IMR-90 (cell line): ENCODE measurements around the gene ATOSB. TPM values are rescaled to one million over a fixed set of nuclear protein-coding genes. Genes with fewer than 3 reads are reported as not detected.
A peak's percentile ranks its signal among the peaks of the same experiment; 100 is the strongest.

Experiments
- ATAC-seq: fragments of 200-7000 bp; cut with Tn5 transposase; 2 replicates; pipeline ENCODE4 v1.9.1; 2020; ENCODE audit warnings: low read depth, mild to moderate bottlenecking, moderate library complexity
- BruUV-seq: library from RNA; stranded (reverse); fragments of 400-500 nt; replicated peaks from 2 replicates; lab custom pipeline; 2021; lab: Mats Ljungman, UMichigan
- CTCF ChIA-PET: fragments of 300-600 bp; formaldehyde crosslinking; extraction: SDS; loops from one replicate; lab custom pipeline; 2021; ENCODE audit warnings: antibody characterized with exemption; lab: Yijun Ruan, JAX
- POLR2A ChIA-PET: fragments of 300-600 bp; sonication (Branson Sonifier 250); formaldehyde crosslinking; loops from one replicate; lab custom pipeline; 2022; ENCODE audit warnings: antibody characterized with exemption; ENCODE audit not compliant: unreplicated experiment; lab: Charles Lee
- DNase-seq: peaks from one replicate; pipeline ENCODE4 v3.0.0; 2013
- H2AFZ ChIP-seq: replicated peaks from 2 replicates; pipeline ENCODE3; 2013; ENCODE audit warnings: low read length, mild to moderate bottlenecking; ENCODE audit not compliant: poor library complexity
- H2AK5ac ChIP-seq: 2 replicates; pipeline ENCODE4 v1.6.1; 2013; ENCODE audit warnings: low read depth, low read length, inconsistent platforms
- H2AK9ac ChIP-seq: replicated peaks from 2 replicates; pipeline ENCODE3; 2013; ENCODE audit warnings: mild to moderate bottlenecking, low read depth, low read length, moderate library complexity; ENCODE audit not compliant: poor library complexity
- H2BK120ac ChIP-seq: 2 replicates; pipeline ENCODE4 v1.6.1; 2013; ENCODE audit warnings: low read depth, low read length, inconsistent platforms
- H2BK15ac ChIP-seq: 3 replicates; pipeline ENCODE4 v1.6.1; 2013; ENCODE audit warnings: low read depth, low read length, inconsistent platforms
- H2BK20ac ChIP-seq: 2 replicates; pipeline ENCODE4 v1.6.1; 2013; ENCODE audit warnings: low read depth, mild to moderate bottlenecking, inconsistent platforms, low read length, moderate library complexity
- H2BK5ac ChIP-seq: 2 replicates; pipeline ENCODE4 v1.6.1; 2013; ENCODE audit warnings: mild to moderate bottlenecking, low read depth, low read length, inconsistent platforms; ENCODE audit not compliant: poor library complexity, severe bottlenecking
- H3K14ac ChIP-seq: replicated peaks from 2 replicates; pipeline ENCODE4 v1.6.1; 2013; ENCODE audit warnings: low read depth, low read length, inconsistent platforms
- H3K18ac ChIP-seq: 2 replicates; pipeline ENCODE4 v1.6.1; 2013; ENCODE audit warnings: low read depth, low read length, control low read depth
- H3K23ac ChIP-seq: 2 replicates; pipeline ENCODE4 v1.6.1; 2013; ENCODE audit warnings: low read depth, low read length, inconsistent platforms
- H3K27ac ChIP-seq: 2 replicates; pipeline ENCODE4 v1.5.1; 2013; ENCODE audit warnings: mild to moderate bottlenecking, control low read depth, low read length; ENCODE audit not compliant: insufficient read depth
- H3K27me3 ChIP-seq: 2 replicates; pipeline ENCODE4 v1.6.1; 2013; ENCODE audit warnings: low read length; ENCODE audit not compliant: control insufficient read depth, insufficient read depth
- H3K36me3 ChIP-seq: 2 replicates; pipeline ENCODE4 v1.6.1; 2013; ENCODE audit warnings: low read length, mixed read lengths; ENCODE audit not compliant: control insufficient read depth, insufficient read depth
- H3K4ac ChIP-seq: 2 replicates; pipeline ENCODE4 v1.6.1; 2013; ENCODE audit warnings: low read depth, low read length, inconsistent platforms
- H3K4me1 ChIP-seq: 2 replicates; pipeline ENCODE4 v1.6.1; 2013; ENCODE audit warnings: low read length, mixed read lengths; ENCODE audit not compliant: control insufficient read depth, insufficient read depth
- H3K4me2 ChIP-seq: 2 replicates; pipeline ENCODE4 v1.6.1; 2013; ENCODE audit warnings: low read depth, mild to moderate bottlenecking, control low read depth, low read length, moderate library complexity
- H3K4me3 ChIP-seq: 2 replicates; pipeline ENCODE4 v1.5.1; 2013; ENCODE audit warnings: low read depth, mild to moderate bottlenecking, control low read depth, low read length, moderate library complexity; ENCODE audit not compliant: insufficient read depth
- H3K56ac ChIP-seq: 2 replicates; pipeline ENCODE4 v1.6.1; 2013; ENCODE audit warnings: low read length, inconsistent platforms; ENCODE audit not compliant: insufficient read depth; ENCODE audit errors: extremely low read depth
- H3K79me1 ChIP-seq, 2 experiments: 2 replicates each; pipeline ENCODE4 v1.6.1; 2013; ENCODE audit warnings: low read length in 2 of 2, inconsistent platforms in 1 of 2, low read depth in 1 of 2
- H3K9ac ChIP-seq: 2 replicates; pipeline ENCODE4 v1.6.1; 2013; ENCODE audit warnings: low read depth, low read length, control low read depth
- H3K9me1 ChIP-seq: 2 replicates; pipeline ENCODE4 v1.6.1; 2013; ENCODE audit warnings: low read length, inconsistent platforms; ENCODE audit not compliant: insufficient read depth
- H3K9me3 ChIP-seq: 2 replicates; pipeline ENCODE4 v1.6.1; 2013; ENCODE audit warnings: low read length; ENCODE audit not compliant: control insufficient read depth, insufficient read depth
- H4K20me1 ChIP-seq: 2 replicates; pipeline ENCODE4 v1.6.1; 2013; ENCODE audit warnings: low read length, inconsistent platforms; ENCODE audit not compliant: insufficient read depth
- H4K5ac ChIP-seq: 2 replicates; pipeline ENCODE4 v1.6.1; 2013; ENCODE audit warnings: mild to moderate bottlenecking, low read depth, low read length, control low read depth
- H4K8ac ChIP-seq, 2 experiments: 2 replicates each; pipeline ENCODE4 v1.6.1; 2013; ENCODE audit warnings: low read depth in 2 of 2, low read length in 2 of 2, control low read depth in 1 of 2, inconsistent platforms in 1 of 2
- H4K91ac ChIP-seq: 2 replicates; pipeline ENCODE4 v1.6.1; 2013; ENCODE audit warnings: low read depth, low read length, inconsistent platforms; ENCODE audit not compliant: insufficient read depth
- BHLHE40 ChIP-seq: fragments of 150-350 bp; IDR thresholded peaks from 2 replicates; pipeline ENCODE4 v1.6.1; 2016; ENCODE audit warnings: mild to moderate bottlenecking, low read depth, low read length
- CEBPB ChIP-seq: IDR thresholded peaks from 2 replicates; pipeline ENCODE4 v1.6.1; 2012; ENCODE audit warnings: low read depth, low read length, improper control_type of control experiment
- CHD1 ChIP-seq: IDR thresholded peaks from 2 replicates; pipeline ENCODE4 v1.6.1; 2012; ENCODE audit warnings: low read depth, low read length, improper control_type of control experiment
- CTCF ChIP-seq: conservative IDR thresholded peaks from 2 replicates; pipeline ENCODE4 v1.5.1; 2012; ENCODE audit warnings: mild to moderate bottlenecking, low read depth, low read length, improper control_type of control experiment
- ELK1 ChIP-seq: fragments of 150-350 bp; IDR thresholded peaks from 2 replicates; pipeline ENCODE4 v1.6.1; 2016; ENCODE audit warnings: low read depth, mild to moderate bottlenecking, low read length, moderate library complexity, borderline replicate concordance
- FOS ChIP-seq: fragments of 150-350 bp; IDR thresholded peaks from 2 replicates; pipeline ENCODE4 v1.6.1; 2016; ENCODE audit warnings: low read depth, low read length
- MAFK ChIP-seq: IDR thresholded peaks from 2 replicates; pipeline ENCODE4 v1.6.1; 2012; ENCODE audit warnings: low read depth, low read length, improper control_type of control experiment
- MAZ ChIP-seq: IDR thresholded peaks from 2 replicates; pipeline ENCODE4 v1.6.1; 2012; ENCODE audit warnings: low read depth, mild to moderate bottlenecking, low read length, improper control_type of control experiment, moderate library complexity, borderline replicate concordance
- MXI1 ChIP-seq: IDR thresholded peaks from 2 replicates; pipeline ENCODE4 v1.6.1; 2012; ENCODE audit warnings: low read depth, mild to moderate bottlenecking, low read length, moderate library complexity, borderline replicate concordance
- NFE2L2 ChIP-seq: fragments of 150-350 bp; IDR thresholded peaks from 2 replicates; pipeline ENCODE4 v1.6.1; 2016; ENCODE audit warnings: low read depth, mild to moderate bottlenecking, low read length
- RAD21 ChIP-seq: IDR thresholded peaks from 2 replicates; pipeline ENCODE4 v1.6.1; 2012; ENCODE audit warnings: low read length, improper control_type of control experiment
- RCOR1 ChIP-seq: IDR thresholded peaks from 2 replicates; pipeline ENCODE4 v1.6.1; 2012; ENCODE audit warnings: mild to moderate bottlenecking, low read length, improper control_type of control experiment; ENCODE audit not compliant: insufficient replicate concordance
- RFX5 ChIP-seq: IDR thresholded peaks from 2 replicates; pipeline ENCODE4 v1.8.0; 2012; ENCODE audit warnings: low read depth, mild to moderate bottlenecking, low read length, moderate library complexity
- SMC3 ChIP-seq: fragments of 150-350 bp; IDR thresholded peaks from 2 replicates; pipeline ENCODE4 v1.6.1; 2016; ENCODE audit warnings: low read depth, mild to moderate bottlenecking, antibody characterized with exemption, low read length, moderate library complexity
- WGBS, 2 experiments: methylation state at CpG; one replicate each; pipeline versions ENCODE4 v1.1.5 to v1.1.7; 2013; ENCODE audit warnings: missing lambda C conversion rate in 2 of 2; ENCODE audit not compliant: insufficient read length in 1 of 2; ENCODE audit errors: extremely low coverage in 2 of 2; 5-methylcytosine and 5-hydroxymethylcytosine counted together
- dilution Hi-C: fragments of 300-500 bp; cut with HindIII; formaldehyde crosslinking; loops from one replicate; pipeline ENCODE4 v1.14.3; 2018; ENCODE audit warnings: low sequenced_read_pairs; ENCODE audit not compliant: unreplicated experiment
- in situ Hi-C: fragments of 300-500 bp; cut with MboI; formaldehyde crosslinking; loops from 3 replicates; pipeline ENCODE4 v1.14.3; 2019; ENCODE audit warnings: low sequenced_read_pairs, inconsistent platforms, mixed read lengths
- intact Hi-C: fragments of 100-400 bp; cut with micrococcal nuclease; formaldehyde crosslinking; loops from 2 replicates; pipeline ENCODE4 v1.10.0; 2022
- polyA plus RNA-seq, 3 experiments: library from polyadenylated mRNA; depleted of rRNA; stranded (reverse); fragments of >200 nt; gene quantifications; 2 replicates each; pipeline ENCODE4 v1.2.3, GENCODE V29; 2012; ENCODE audit warnings: low replicate concordance in 1 of 3
- total RNA-seq: library from RNA; depleted of rRNA; stranded (reverse); fragments of >200 nt; gene quantifications from 2 replicates; pipeline ENCODE4 v1.2.3, GENCODE V29; 2012

Gene ATOSB
- total and polyA plus RNA-seq, 2 of the 4 experiments (the other 2 are of a cell fraction) = 12.0 to 40.2 TPM

- Histone ChIP-seq H3K36me3 (no peaks in the 10 kb centered on the region), H2BK20ac (no peak overlapping the region), H4K5ac (no peak overlapping the region), H3K27me3 (peaks cover 3% of the 10 kb centered on the region), H2AK9ac (no peak overlapping the region), H3K9ac (peak overlapping the region; percentile 52), H3K27ac (no peak overlapping the region), H2BK120ac (no peak overlapping the region), H3K14ac (no peak overlapping the region), H3K9me3 (no peaks in the 10 kb centered on the region), H3K4me2 (peak overlapping the region; percentile 88), H2AFZ (peak overlapping the region; percentile 91), H2AK5ac (no peak overlapping the region), H4K91ac (no peak overlapping the region), H4K8ac (no peak overlapping the region), H2BK15ac (no peak overlapping the region), H3K23ac (no peak overlapping the region), H3K56ac (no peak overlapping the region), H3K79me1 (peaks cover 8 to 26% of the 10 kb centered on the region in 2 experiments; a peak in 3 of 4 replicates), H3K4me3 (peak overlapping the region; percentile 88), H3K18ac (no peak overlapping the region), H2BK5ac (no peak overlapping the region), H4K20me1 (peaks cover 8% of the 10 kb centered on the region; the same call in 1 of the 2 replicates), H3K4me1 (peaks cover 14% of the 10 kb centered on the region), H3K4ac (no peak overlapping the region), H3K9me1 (no peaks in the 10 kb centered on the region; the same call in 1 of the 2 replicates)
- dilution Hi-C loops (no loop called here), in situ Hi-C loops (loop anchor here (5.0 kb wide), 2 partner anchors 360 to 435 kb away; no protein-coding TSS in a partner anchor), intact Hi-C loops (loop anchor here (1.0 to 5.0 kb wide), 7 partner anchors 45 to 485 kb away; partner anchors contain the start of gene UNC13B)
- ChIA-PET POLR2A (interaction anchor here (0.6 kb wide), 1 partner anchor 142 kb away, joined by 3 read pairs; no protein-coding TSS in a partner anchor), CTCF (interaction anchor here (0.7 to 1.2 kb wide), 10 partner anchors 139 to 437 kb away, joined by 3 to 7 read pairs (median 4); no protein-coding TSS in a partner anchor)
- WGBS, 2 experiments = 15% methylated on average over 19 of the region's 30 CpGs; no CpG with 5 or more reads in 1 of the 2 experiments
- no TSS peak for BruUV-seq
- ATAC-seq (peak; percentile 50), DNase-seq (peak; percentile 90)
- no peak for TF ChIP-seq ELK1
- peak; percentile 92 for TF ChIP-seq SMC3
- peak; percentile 95 for TF ChIP-seq RAD21
- no peak for TF ChIP-seq RCOR1
- no peak for TF ChIP-seq FOS
- no peak for TF ChIP-seq BHLHE40
- TF ChIP-seq MAFK = no peak
- peak; percentile 53; the same call in 1 of the 2 replicates for TF ChIP-seq MAZ
- TF ChIP-seq CEBPB = no peak
- TF ChIP-seq CTCF = peak; percentile 97
- TF ChIP-seq CHD1 = no peak; the same call in 1 of the 2 replicates
- TF ChIP-seq RFX5 = no peak
- TF ChIP-seq NFE2L2 = no peak
- TF ChIP-seq MXI1 = no peak
These were observed 1.4 kb upstream of the ATOSB start for GRCh38 chr9:35116898-35117551.
